ENCODE measurements around the gene TBC1D22A. TPM values are rescaled to one million over a fixed set of nuclear protein-coding genes. Genes with fewer than 3 reads are reported as not detected.

Gene TBC1D22A
- total RNA-seq, 2 donors from 2014 or later: 11.5 to 15.4 TPM

- peaks cover 0 to 39% of the 10 kb centered on the region in 2 donors for H3K4me1 ChIP-seq
- H3K9me3 ChIP-seq: no peaks in the 10 kb centered on the region
- H3K27me3 ChIP-seq: no peaks in the 10 kb centered on the region
- no peaks in the 10 kb centered on the region for H3K36me3 ChIP-seq
- no peak overlapping the region for H3K27ac ChIP-seq
- DNase-seq (ENCODE audit: low spot score): no peak
- no peak overlapping the region for H3K4me3 ChIP-seq
- TF ChIP-seq CTCF (IDR thresholded peaks at IDR 0.05): no peak
Observed at GRCh38 chr22:46746192-46746591, 16.3 kb upstream of the TBC1D22A start.

- H3K27me3 ChIP-seq: no peaks in the 10 kb centered on the region
- peaks cover 0 to 39% of the 10 kb centered on the region in 2 donors for H3K4me1 ChIP-seq
- H3K9me3 ChIP-seq: no peaks in the 10 kb centered on the region
- H3K27ac ChIP-seq: no peak overlapping the region
- no peak for TF ChIP-seq CTCF (IDR thresholded peaks at IDR 0.05)
- no peak for DNase-seq (ENCODE audit: low spot score)
- no peak overlapping the region for H3K4me3 ChIP-seq
- no peaks in the 10 kb centered on the region for H3K36me3 ChIP-seq
Observed at GRCh38 chr22:46746620-46747019, 15.8 kb upstream of the TBC1D22A start.

- TF ChIP-seq CTCF (IDR thresholded peaks at IDR 0.05): no peak
- H3K27ac ChIP-seq: no peak overlapping the region
- H3K36me3 ChIP-seq: no peaks in the 10 kb centered on the region
- H3K4me1 ChIP-seq: peaks cover 0 to 39% of the 10 kb centered on the region in 2 donors
- no peaks in the 10 kb centered on the region for H3K27me3 ChIP-seq
- no peak overlapping the region for H3K4me3 ChIP-seq
- no peak for DNase-seq (ENCODE audit: low spot score)
- H3K9me3 ChIP-seq: no peaks in the 10 kb centered on the region
Observed at GRCh38 chr22:46747646-46748045, 14.8 kb upstream of the TBC1D22A start.

- Histone ChIP-seq H3K27me3 (no peaks in the 10 kb centered on the region), H3K4me1 (peaks cover 0 to 44% of the 10 kb centered on the region in 2 donors), H3K4me3 (no peak overlapping the region), H3K9me3 (no peaks in the 10 kb centered on the region), H3K36me3 (no peaks in the 10 kb centered on the region), H3K27ac (no peak overlapping the region)
- DNase-seq (ENCODE audit: low spot score): no peak
- TF ChIP-seq CTCF (IDR thresholded peaks at IDR 0.05): no peak
Observed at GRCh38 chr22:46748206-46748907, 14.1 kb upstream of the TBC1D22A start.

GRCh38 chr22:46748908-46749675 lies 13.4 kb upstream of the TBC1D22A start:
- no peak for DNase-seq (ENCODE audit: low spot score)
- H3K36me3 ChIP-seq: no peaks in the 10 kb centered on the region
- H3K27ac ChIP-seq: no peak overlapping the region
- no peak for TF ChIP-seq CTCF (IDR thresholded peaks at IDR 0.05)
- peaks cover 0 to 52% of the 10 kb centered on the region in 2 donors for H3K4me1 ChIP-seq
- no peaks in the 10 kb centered on the region for H3K9me3 ChIP-seq
- H3K4me3 ChIP-seq: no peak overlapping the region
- no peaks in the 10 kb centered on the region for H3K27me3 ChIP-seq

Measured in right atrium auricular region (tissue), 2 donors.